A549 (cell line): Measurements from ENCODE around the gene CA9. TPM values are rescaled to one million over a fixed set of nuclear protein-coding genes. Genes with fewer than 3 reads are reported as not detected.
"Not testable (repeated sequence)": the region's sequence is repeated elsewhere in the genome, so short reads cannot be mapped to it uniquely, and the experiment has no call there.

Experiments used
- ATAC-seq, 2 experiments: fragments of 200-7000 bp in 1 of 2; fragments of >200 bp in 1 of 2; cut with Nextera tagmentation in 1 of 2; cut with Tn5 transposase in 1 of 2; 3 replicates each; pipeline versions ENCODE4 v1.8.0 to v1.9.1; 2018 to 2020; ENCODE audit warnings: mild to moderate bottlenecking in 1 of 2, moderate library complexity in 1 of 2
- CTCF ChIA-PET: fragments of 300-600 bp; sonication (Branson Sonifier 250); formaldehyde crosslinking; extraction: SDS; loops from one replicate; lab custom pipeline; 2021; ENCODE audit warnings: antibody characterized with exemption, inconsistent platforms; lab: Yijun Ruan, JAX
- POLR2A ChIA-PET: fragments of 350-600 bp; formaldehyde crosslinking; extraction: SDS; loops from one replicate; lab custom pipeline; 2021; ENCODE audit warnings: antibody characterized with exemption, inconsistent platforms; lab: Yijun Ruan, JAX
- DNase-seq, 2 experiments: peaks; one replicate each; pipeline versions ENCODE4 v3.0.0 to v3.0.0-alpha.2; 2011 to 2016; ENCODE audit warnings: low read depth in 1 of 2, low spot score in 1 of 2
- FAIRE-seq: peaks from 2 replicates; lab custom pipeline; 2011; peaks lifted over from hg19 to GRCh38; lab: Jason Lieb, UNC
- H3K27ac ChIP-seq, 2 experiments: fragments of >200 bp; sonication (Bioruptor Twin); formaldehyde crosslinking; 3 replicates each; pipeline ENCODE4 v1.5.1; 2016 to 2017
- H3K4me1 ChIP-seq: fragments of >200 bp; sonication (Bioruptor Twin); formaldehyde crosslinking; 3 replicates; pipeline ENCODE4 v1.6.1; 2016
- H3K4me2 ChIP-seq: fragments of >200 bp; sonication (Bioruptor Twin); formaldehyde crosslinking; 3 replicates; pipeline ENCODE4 v1.6.1; 2016
- H3K4me3 ChIP-seq: fragments of >200 bp; sonication (Bioruptor Twin); formaldehyde crosslinking; 3 replicates; pipeline ENCODE4 v1.5.1; 2016
- H3K9me3 ChIP-seq: fragments of >200 bp; sonication (Bioruptor Twin); formaldehyde crosslinking; 3 replicates; pipeline ENCODE4 v1.6.1; 2016
- CBX2 ChIP-seq: fragments of 200-600 bp; sonication (generic); IDR thresholded peaks from 2 replicates; pipeline ENCODE4 v1.6.1; 2016; ENCODE audit warnings: low read depth, mild to moderate bottlenecking, borderline replicate concordance
- CBX8 ChIP-seq: fragments of 200-600 bp; sonication (generic); IDR thresholded peaks from 2 replicates; pipeline ENCODE4 v1.6.1; 2016
- CEBPB ChIP-seq, 2 experiments: fragments of >200 bp in 1 of 2; sonication (Bioruptor Twin) in 1 of 2; formaldehyde crosslinking in 1 of 2; IDR thresholded peaks; 2 replicates each; pipeline ENCODE4 v1.6.1; 2012 to 2016
- CHD4 ChIP-seq: fragments of 200-600 bp; sonication (generic); IDR thresholded peaks from 2 replicates; pipeline ENCODE4 v1.6.1; 2016; ENCODE audit warnings: antibody characterized with exemption, mild to moderate bottlenecking, borderline replicate concordance
- EHF ChIP-seq: fragments of 250-450 bp; sonication (Bioruptor Pico); IDR thresholded peaks from 2 replicates; pipeline ENCODE4 v1.5.0; 2020; ENCODE audit warnings: mild to moderate bottlenecking
- EHMT2 ChIP-seq: fragments of 200-600 bp; sonication (generic); IDR thresholded peaks from 2 replicates; pipeline ENCODE4 v1.6.1; 2016; ENCODE audit warnings: antibody characterized with exemption, low read depth, mild to moderate bottlenecking, moderate library complexity
- ESRRA ChIP-seq: fragments of 150-350 bp; IDR thresholded peaks from 2 replicates; pipeline ENCODE4 v1.6.1; 2014; ENCODE audit warnings: mild to moderate bottlenecking, low read length, borderline replicate concordance
- FOSB ChIP-seq: fragments of 250-450 bp; sonication (Bioruptor Pico); IDR thresholded peaks from 2 replicates; pipeline ENCODE4 v1.5.0; 2020; ENCODE audit warnings: mild to moderate bottlenecking, moderate library complexity
- FOXS1 ChIP-seq: fragments of 250-450 bp; sonication (Bioruptor Pico); IDR thresholded peaks from 2 replicates; pipeline ENCODE4 v1.5.0; 2020; ENCODE audit warnings: mild to moderate bottlenecking, moderate library complexity
- HOXA7 ChIP-seq: fragments of 250-450 bp; sonication (Bioruptor Pico); IDR thresholded peaks from 2 replicates; pipeline ENCODE4 v1.5.0; 2020; ENCODE audit warnings: mild to moderate bottlenecking, moderate library complexity
- HOXB5 ChIP-seq: fragments of 250-450 bp; sonication (Bioruptor Pico); IDR thresholded peaks from 2 replicates; pipeline ENCODE4 v1.5.0; 2020; ENCODE audit warnings: mild to moderate bottlenecking, moderate library complexity
- JUN ChIP-seq, 2 experiments: fragments of >200 bp; sonication (Bioruptor Twin); formaldehyde crosslinking; IDR thresholded peaks; 2 replicates in 1 of 2; 3 replicates in 1 of 2; pipeline ENCODE4 v1.6.1; 2016 to 2017
- JUNB ChIP-seq: fragments of >200 bp; sonication (Bioruptor Twin); formaldehyde crosslinking; IDR thresholded peaks from 2 replicates; pipeline ENCODE4 v1.6.1; 2016
- KDM1A ChIP-seq: fragments of 200-600 bp; sonication (generic); IDR thresholded peaks from 2 replicates; pipeline ENCODE4 v1.6.1; 2016; ENCODE audit warnings: low read depth, mild to moderate bottlenecking
- KDM5A ChIP-seq: fragments of 200-600 bp; sonication (generic); IDR thresholded peaks from 2 replicates; pipeline ENCODE4 v1.6.1; 2016; ENCODE audit warnings: antibody characterized with exemption, mild to moderate bottlenecking
- MAFK ChIP-seq: fragments of 450-650 bp; IDR thresholded peaks from 2 replicates; pipeline ENCODE4 v1.6.1; 2014; ENCODE audit not compliant: partially characterized antibody
- NPAS2 ChIP-seq: fragments of 250-450 bp; sonication (Bioruptor Pico); IDR thresholded peaks from 2 replicates; pipeline ENCODE4 v1.8.0; 2022; ENCODE audit warnings: mild to moderate bottlenecking, moderate library complexity, borderline replicate concordance
- POLR2A ChIP-seq: IDR thresholded peaks from 2 replicates; pipeline ENCODE4 v1.6.1; 2012; ENCODE audit warnings: mild to moderate bottlenecking, low read length
- POLR2AphosphoS2 ChIP-seq: conservative IDR thresholded peaks from 2 replicates; pipeline ENCODE4 v1.6.1; 2012; ENCODE audit warnings: low read length, improper control_type of control experiment, inconsistent platforms
- RAD21 ChIP-seq, 2 experiments: fragments of >200 bp in 1 of 2; sonication (Bioruptor Twin) in 1 of 2; formaldehyde crosslinking in 1 of 2; IDR thresholded peaks in 1 of 2; conservative IDR thresholded peaks in 1 of 2; 2 replicates in 1 of 2; 3 replicates in 1 of 2; pipeline ENCODE4 v1.6.1; 2012 to 2018; ENCODE audit warnings: inconsistent platforms in 1 of 2
- SMC3 ChIP-seq: fragments of >200 bp; sonication (Bioruptor Twin); formaldehyde crosslinking; IDR thresholded peaks from 3 replicates; pipeline ENCODE4 v1.6.1; 2018; ENCODE audit warnings: inconsistent platforms
- TFCP2L1 ChIP-seq: fragments of 250-450 bp; sonication (Bioruptor Pico); IDR thresholded peaks from 2 replicates; pipeline ENCODE4 v1.5.0; 2021; ENCODE audit warnings: mild to moderate bottlenecking
- ZC3H11A ChIP-seq: fragments of 450-650 bp; IDR thresholded peaks from 2 replicates; pipeline ENCODE4 v1.6.1; 2014; ENCODE audit warnings: antibody characterized with exemption, mild to moderate bottlenecking
- ZFP36 ChIP-seq: fragments of 450-650 bp; IDR thresholded peaks from 2 replicates; pipeline ENCODE4 v1.6.1; 2014; ENCODE audit warnings: borderline replicate concordance; ENCODE audit not compliant: partially characterized antibody
- WGBS: methylation state at CpG from one replicate; pipeline ENCODE4 v1.1.6; 2017; ENCODE audit errors: missing lambda C conversion rate; 5-methylcytosine and 5-hydroxymethylcytosine counted together
- polyA plus RNA-seq, 4 experiments: library from polyadenylated mRNA; depleted of rRNA in 3 of 4; stranded (reverse); fragments of >200 nt; fragmentation: RNase III in 1 of 4; extraction: RNeasy Plus Mini Kit Qiagen cat#74134 plus additional on column Dnase treatment in 1 of 4; gene quantifications; 2 replicates in 3 of 4; 3 replicates in 1 of 4; pipeline ENCODE4 v1.2.3, GENCODE V29; 2011 to 2017
- TF ChIP-seq, protein P1 (sequence below): IDR thresholded peaks from 2 replicates; pipeline ENCODE4 v1.6.1; 2012
- TF ChIP-seq, protein P2 (sequence below): IDR thresholded peaks from 2 replicates; pipeline ENCODE4 v1.6.1; 2012; ENCODE audit warnings: low read depth, borderline replicate concordance
- TF ChIP-seq, protein P3 (sequence below): IDR thresholded peaks from 2 replicates; pipeline ENCODE4 v1.6.1; 2012

CA9 gene
- polyA plus RNA-seq, 2 of the 4 experiments (the other 2 are of a cell fraction), result 4.5 to 16.3 TPM

DNA sequence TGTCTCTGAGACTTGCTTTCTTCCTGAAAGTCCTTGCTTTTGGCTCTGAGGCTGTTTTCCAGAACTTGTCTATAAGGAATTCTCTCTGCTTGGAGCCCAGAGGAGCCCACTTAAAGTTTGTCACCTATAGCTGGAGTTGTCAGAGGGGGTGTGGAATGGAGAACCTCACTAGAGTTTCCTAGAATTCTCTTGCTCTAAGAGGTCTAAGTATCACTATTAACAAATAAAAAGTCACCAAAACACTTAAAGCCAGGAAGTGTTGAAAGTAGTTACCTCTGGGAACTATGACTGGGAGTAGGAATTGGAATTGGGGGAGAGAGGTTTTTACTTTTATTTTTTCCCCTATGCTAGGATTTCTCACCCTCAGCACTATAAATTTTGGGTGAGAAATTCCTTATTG, 38.0 kb upstream of the CA9 start:
- no peak for TF ChIP-seq ZC3H11A
- no peak for TF ChIP-seq HOXB5 (CRISPR knock-in tag)
- no peak for TF ChIP-seq KDM1A
- TF ChIP-seq ESRRA, result no peak
- no peak for TF ChIP-seq SMC3
- no peak for TF ChIP-seq POLR2A
- TF ChIP-seq ZFP36, result no peak
- TF ChIP-seq MAFK, result no peak
- TF ChIP-seq JUN (IDR thresholded peaks at IDR 0.05), result no peak
- no peak for TF ChIP-seq KDM5A
- no peak for TF ChIP-seq EHF
- no peak for TF ChIP-seq CHD4
- no peak for TF ChIP-seq FOXS1
- TF ChIP-seq, protein P1, sequence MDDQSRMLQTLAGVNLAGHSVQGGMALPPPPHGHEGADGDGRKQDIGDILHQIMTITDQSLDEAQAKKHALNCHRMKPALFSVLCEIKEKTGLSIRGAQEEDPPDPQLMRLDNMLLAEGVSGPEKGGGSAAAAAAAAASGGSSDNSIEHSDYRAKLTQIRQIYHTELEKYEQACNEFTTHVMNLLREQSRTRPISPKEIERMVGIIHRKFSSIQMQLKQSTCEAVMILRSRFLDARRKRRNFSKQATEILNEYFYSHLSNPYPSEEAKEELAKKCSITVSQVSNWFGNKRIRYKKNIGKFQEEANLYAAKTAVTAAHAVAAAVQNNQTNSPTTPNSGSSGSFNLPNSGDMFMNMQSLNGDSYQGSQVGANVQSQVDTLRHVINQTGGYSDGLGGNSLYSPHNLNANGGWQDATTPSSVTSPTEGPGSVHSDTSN, result no peak
- TF ChIP-seq NPAS2 (CRISPR knock-in tag), result no peak
- no peak for TF ChIP-seq POLR2AphosphoS2
- TF ChIP-seq CBX2, result no peak
- TF ChIP-seq, all 56 proteins: peak for 0
- ChIA-PET CTCF (interaction anchor here (0.5 to 1.5 kb wide), 4 partner anchors 10 to 127 kb away, joined by 3 to 8 read pairs (median 4); no protein-coding TSS in a partner anchor), POLR2A (no interaction called here)
- H3K4me3 ChIP-seq, result no peak overlapping the region
- H3K27ac ChIP-seq, result no peak overlapping the region
- ATAC-seq, result no peak
- no peaks in the 10 kb centered on the region for H3K4me1 ChIP-seq
- DNase-seq, result no peak
- no peak for FAIRE-seq
- H3K4me2 ChIP-seq, result no peak overlapping the region
- no peaks in the 10 kb centered on the region for H3K9me3 ChIP-seq

DNA sequence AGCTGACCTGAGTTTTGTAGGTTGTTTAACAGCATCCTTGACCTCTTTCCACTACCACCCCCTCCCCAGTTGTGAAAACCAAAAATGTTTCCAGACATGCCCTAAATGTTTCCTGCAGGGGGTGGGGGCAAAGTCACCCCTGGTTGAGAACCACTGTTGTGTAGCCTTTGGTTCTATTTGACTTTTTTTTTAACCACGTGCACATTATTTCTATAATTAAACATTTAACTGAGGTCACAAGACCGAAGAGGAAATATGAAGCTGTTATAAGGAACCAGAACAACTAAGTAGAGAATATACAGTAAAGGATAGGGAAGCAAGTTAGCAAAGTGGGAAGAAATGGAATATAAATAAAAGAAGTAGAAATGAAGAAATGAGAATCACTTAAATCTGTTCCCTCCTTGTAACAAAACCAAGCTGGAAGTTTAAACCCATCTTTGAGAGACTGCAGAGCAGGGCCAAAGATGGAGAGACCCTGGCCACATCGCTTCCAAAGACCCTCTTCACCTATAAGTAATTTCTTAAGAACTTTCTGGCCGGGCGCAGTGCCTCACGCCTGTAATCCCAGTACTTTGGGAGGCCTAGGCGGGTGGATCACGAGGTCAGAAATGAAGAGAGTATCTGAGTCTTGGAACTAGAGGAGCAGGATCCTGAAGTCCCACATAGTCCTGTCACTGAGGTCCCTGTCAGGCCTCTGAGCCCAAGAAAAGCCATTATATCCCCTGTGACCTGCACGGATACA, 37.4 kb upstream of the CA9 start:
- 81% methylated on average over 9 of the region's 9 CpGs for WGBS
- Histone ChIP-seq H3K4me1 (no peaks in the 10 kb centered on the region), H3K4me2 (no peak overlapping the region), H3K4me3 (no peak overlapping the region), H3K9me3 (no peaks in the 10 kb centered on the region), H3K27ac (no peak overlapping the region)
- ATAC-seq, result no peak
- FAIRE-seq, result no peak
- POLR2A ChIA-PET, result no interaction called here
- CTCF ChIA-PET, result interaction anchor here (0.5 to 1.5 kb wide), 4 partner anchors 10 to 127 kb away, joined by 3 to 8 read pairs (median 4); no protein-coding TSS in a partner anchor
- TF ChIP-seq FOXS1 (no peak), CBX2 (no peak), CBX8 (no peak), FOSB (no peak), JUN (IDR thresholded peaks at IDR 0.05) (no peak), RAD21 (conservative IDR thresholded peaks at IDR 0.05 in 1 of 2, IDR thresholded peaks at IDR 0.05 in 1 of 2) (no peak), CHD4 (no peak), TFCP2L1 (CRISPR knock-in tag) (no peak), EHMT2 (no peak), CEBPB (IDR thresholded peaks at IDR 0.05) (no peak), ZFP36 (no peak), HOXA7 (CRISPR knock-in tag) (no peak), JUNB (no peak), EHF (no peak), MAFK (no peak)
- TF ChIP-seq, protein P2, sequence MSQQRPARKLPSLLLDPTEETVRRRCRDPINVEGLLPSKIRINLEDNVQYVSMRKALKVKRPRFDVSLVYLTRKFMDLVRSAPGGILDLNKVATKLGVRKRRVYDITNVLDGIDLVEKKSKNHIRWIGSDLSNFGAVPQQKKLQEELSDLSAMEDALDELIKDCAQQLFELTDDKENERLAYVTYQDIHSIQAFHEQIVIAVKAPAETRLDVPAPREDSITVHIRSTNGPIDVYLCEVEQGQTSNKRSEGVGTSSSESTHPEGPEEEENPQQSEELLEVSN, result no peak
- TF ChIP-seq, protein P3, sequence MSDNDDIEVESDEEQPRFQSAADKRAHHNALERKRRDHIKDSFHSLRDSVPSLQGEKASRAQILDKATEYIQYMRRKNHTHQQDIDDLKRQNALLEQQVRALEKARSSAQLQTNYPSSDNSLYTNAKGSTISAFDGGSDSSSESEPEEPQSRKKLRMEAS, result no peak
- TF ChIP-seq, protein P1, result no peak
- DNase-seq, result no peak

DNA sequence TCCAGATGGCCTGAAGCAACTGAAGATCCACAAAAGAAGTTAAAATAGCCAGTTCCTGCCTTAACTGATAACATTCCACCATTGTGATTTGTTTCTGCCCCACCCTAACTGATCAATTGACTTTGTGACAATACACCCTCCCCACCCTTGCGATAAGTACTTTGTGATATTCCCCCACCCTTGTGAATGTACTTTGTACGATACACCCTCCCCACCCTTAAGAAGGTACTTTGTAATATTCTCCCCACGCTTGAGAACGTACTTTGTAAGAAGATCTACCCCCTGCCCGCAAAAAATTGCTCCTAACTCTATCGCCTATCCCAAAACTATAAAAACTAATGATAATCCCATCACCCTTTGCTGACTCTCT, 36.9 kb upstream of the CA9 start:
- ATAC-seq, H3K27ac ChIP-seq, H3K4me2 ChIP-seq, FAIRE-seq, H3K9me3 ChIP-seq, H3K4me1 ChIP-seq, DNase-seq, POLR2A ChIA-PET, H3K4me3 ChIP-seq: not testable (repeated sequence)
- 96% methylated on average over 6 of the region's 6 CpGs for WGBS
- CTCF ChIA-PET, result interaction anchor here (1.5 kb wide), 1 partner anchor 9 kb away, joined by 8 read pairs; no protein-coding TSS in a partner anchor

DNA sequence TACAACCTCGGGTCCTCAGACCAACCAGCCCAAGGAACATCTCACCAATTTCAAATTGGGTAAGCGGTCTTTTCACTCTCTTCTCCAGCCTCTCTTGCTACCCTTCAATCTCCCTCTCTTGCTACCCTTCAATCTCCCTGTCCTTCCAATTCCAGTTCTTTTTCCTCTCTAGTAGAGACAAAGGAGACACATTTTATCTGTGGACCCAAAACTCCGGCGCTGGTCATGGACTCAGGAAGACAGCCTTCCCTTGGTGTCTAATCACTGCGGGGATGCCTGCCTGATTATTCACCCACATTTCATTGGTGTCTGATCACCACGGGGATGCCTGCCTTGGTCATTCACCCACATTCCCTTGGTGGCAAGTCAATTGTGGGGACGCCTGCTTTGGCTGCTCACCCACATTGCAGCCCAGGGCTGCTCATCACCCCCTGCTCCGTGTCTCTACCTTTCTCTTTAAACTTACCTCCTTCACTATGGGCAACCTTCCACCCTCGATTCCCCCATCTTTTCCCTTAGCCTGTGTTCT, 36.2 kb upstream of the CA9 start:
- DNase-seq, ATAC-seq, FAIRE-seq, H3K4me2 ChIP-seq, POLR2A ChIA-PET, H3K27ac ChIP-seq, H3K9me3 ChIP-seq, H3K4me1 ChIP-seq, CTCF ChIA-PET, H3K4me3 ChIP-seq: not testable (repeated sequence)
- 48% methylated on average over 9 of the region's 9 CpGs for WGBS

DNA sequence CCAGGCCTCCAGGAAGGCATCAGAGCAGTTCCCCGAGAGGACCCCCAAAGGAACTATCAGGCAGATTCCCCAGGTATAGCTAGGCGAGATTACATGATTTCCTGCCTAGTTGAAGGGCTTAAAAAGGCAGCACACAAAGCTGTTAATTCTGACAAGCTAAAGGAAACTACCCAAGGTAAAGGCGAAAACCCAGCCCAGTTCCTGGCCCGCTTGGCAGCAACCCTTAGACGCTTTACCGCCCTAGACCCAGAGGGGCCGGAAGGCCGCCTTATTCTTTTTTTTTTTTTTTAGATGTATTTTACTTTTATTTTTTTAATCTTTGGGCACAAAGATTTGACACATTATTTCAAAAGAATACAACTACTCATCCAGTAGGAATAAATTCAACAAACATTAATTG, 35.0 kb upstream of the CA9 start:
- POLR2A ChIA-PET, H3K4me2 ChIP-seq, H3K4me3 ChIP-seq, FAIRE-seq, ATAC-seq, H3K9me3 ChIP-seq, DNase-seq, H3K4me1 ChIP-seq, H3K27ac ChIP-seq: not testable (repeated sequence)
- CTCF ChIA-PET, result interaction anchor here (0.8 to 1.6 kb wide), 4 partner anchors 9 to 91 kb away, joined by 3 to 6 read pairs (median 4); no protein-coding TSS in a partner anchor
- 90% methylated on average over 7 of the region's 8 CpGs for WGBS
